Vein endothelial cell (primary cell): ENCODE measurements around the gene MIPEP. TPM values are rescaled to one million over a fixed set of nuclear protein-coding genes. Genes with fewer than 3 reads are reported as not detected.

ENCODE experiments used
- small RNA-seq: library from RNA; depleted of rRNA; stranded (forward); fragments of <200 nt; gene quantifications from one replicate; pipeline ENCODE3, GENCODE V24; 2012
- total RNA-seq: library from RNA; depleted of rRNA; stranded (reverse); fragments of >200 nt; gene quantifications from 2 replicates; pipeline ENCODE4 v1.2.3, GENCODE V29; 2012

MIPEP gene
- 11.1 and 17.0 TPM in 2 replicates for total RNA-seq

GRCh38 chr13:23888658-23889614, at the start of gene MIPEP:
MIPEP (minus strand) TSS chr13:23889400; CDS start chr13:23889320, 80 bp downstream.

DNA sequence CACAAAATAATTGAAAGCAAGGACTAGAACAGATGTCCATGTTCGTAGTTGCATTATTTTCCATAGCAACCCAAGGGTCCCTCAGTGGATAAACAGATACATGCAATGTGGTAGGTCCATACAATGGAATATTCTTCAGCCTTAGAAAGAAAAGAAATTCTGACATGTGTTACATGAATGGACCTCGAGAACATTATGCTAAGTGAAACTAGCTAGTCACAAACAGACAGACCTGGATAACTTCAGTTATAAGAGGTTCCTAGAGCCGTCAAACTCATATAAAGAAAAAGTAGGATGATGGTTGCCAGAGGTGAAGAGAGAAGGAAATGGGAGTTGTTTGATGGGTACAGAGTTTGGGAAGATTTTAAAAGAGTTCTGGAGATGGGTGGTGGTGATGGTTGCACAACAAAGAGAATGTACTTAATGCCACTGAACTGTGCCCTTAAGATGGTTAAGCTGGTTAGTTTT, 8.3 kb upstream of the MIPEP start, which contains the start of gene C1QTNF9B:
C1QTNF9B (minus strand) TSS at position 51 of the 468 bp plus-strand sequence.

Small RNAs within 50 kb of the gene (small RNA-seq; reads per million reads assigned to genes)
- gene MTCO3P2: not detected

Other genes with a start within 250 kb of the MIPEP start
- gene C1QTNF9B, start 8.1 kb upstream of the MIPEP start, total RNA-seq: not detected in 2 replicates